ENCODE results near the gene TECPR2. TPM values are rescaled to one million over a fixed set of nuclear protein-coding genes. Genes with fewer than 3 reads are reported as not detected.

The TECPR2 gene
- total and polyA plus RNA-seq, 10 of the 15 experiments (the other 5 are each of a cell fraction or from before 2014, with no cell fraction given), result 0.15 to 10.0 (median 3.0) TPM

GRCh38 chr14:102486513-102487203 is 123.9 kb downstream of the TECPR2 start:
- in situ Hi-C loops (cut with MboI) (no loop called here), intact Hi-C loops (cut with micrococcal nuclease; ENCODE audit: unreplicated experiment) (no loop called here)
- Histone ChIP-seq H3K27ac (ENCODE audit: control insufficient read depth, insufficient read depth) (no peak overlapping the region), H3K27me3 (replicated peaks in 1 of 2; ENCODE audit: control insufficient read depth in 2 of 2, insufficient read depth in 2 of 2, low read length in 1 of 2) (no peaks in the 10 kb centered on the region), H3K9ac (ENCODE audit: control insufficient read depth, insufficient read depth, low read length) (no peak overlapping the region), H3K4me1 (ENCODE audit: control insufficient read depth, insufficient read depth, low read length) (no peaks in the 10 kb centered on the region), H2AFZ (ENCODE audit: control insufficient read depth, low read depth, low read length) (no peak overlapping the region), H4K20me1 (ENCODE audit: control insufficient read depth, insufficient read depth) (no peaks in the 10 kb centered on the region), H3K79me2 (ENCODE audit: control insufficient read depth, insufficient read depth, low read length) (no peaks in the 10 kb centered on the region), H3K4me2 (ENCODE audit: control insufficient read depth, insufficient read depth) (no peak overlapping the region), H3K4me3 (no peak overlapping the region), H3K9me3 (replicated peaks; ENCODE audit: control insufficient read depth, insufficient read depth, low read length) (no peaks in the 10 kb centered on the region), H3K36me3 (ENCODE audit: control insufficient read depth in 2 of 2, insufficient read depth in 2 of 2, low read length in 1 of 2) (no peaks in the 10 kb centered on the region)
- FAIRE-seq, result no peak
- CTCF ChIA-PET, result no interaction called here
- BruUV-seq (replicated peaks), result no TSS peak
- WGBS (ENCODE audit: insufficient coverage, insufficient replicate concordance, low lambda C conversion rate, missing lambda C conversion rate), result 66% methylated on average over 17 of the region's 17 CpGs
- POLR2A ChIA-PET, result no interaction called here
- no peak for DNase-seq (ENCODE audit: low read depth, low spot score)
- RAD21 ChIA-PET (ENCODE audit: unreplicated experiment), result interaction anchor here (0.7 kb wide), 1 partner anchor 38 kb away, joined by 3 read pairs; no protein-coding TSS in a partner anchor
- SMC1A ChIA-PET (ENCODE audit: uncharacterized antibody, unreplicated experiment), result no interaction called here
- ATAC-seq, result no peak
- TF ChIP-seq NFIC (IDR thresholded peaks at IDR 0.05; ENCODE audit: low read depth, low read length) (no peak), ZZZ3 (IDR thresholded peaks at IDR 0.05; ENCODE audit: control insufficient read depth, insufficient read length, low read depth) (no peak), ZNF24 (IDR thresholded peaks at IDR 0.05) (no peak), DPF2 (IDR thresholded peaks at IDR 0.05) (no peak), ESRRA (IDR thresholded peaks at IDR 0.05; ENCODE audit: low read length) (no peak), FOS (IDR thresholded peaks at IDR 0.05; ENCODE audit: borderline replicate concordance, extremely low read depth, insufficient read length) (no peak), BHLHE40 (IDR thresholded peaks at IDR 0.05; ENCODE audit: borderline replicate concordance in 1 of 2, low read depth in 2 of 2, low read length in 1 of 2) (no peak), JUND (IDR thresholded peaks at IDR 0.05; ENCODE audit: low read depth, low read length) (no peak), SIN3A (IDR thresholded peaks at IDR 0.05; ENCODE audit: low read depth, low read length) (no peak), EGR1 (IDR thresholded peaks at IDR 0.05; ENCODE audit: borderline replicate concordance in 1 of 2, low read depth in 2 of 2, low read length in 2 of 2) (no peak), NBN (IDR thresholded peaks at IDR 0.05) (no peak), RB1 (IDR thresholded peaks at IDR 0.05; ENCODE audit: borderline replicate concordance) (no peak), LARP7 (IDR thresholded peaks at IDR 0.05) (no peak), NR2C1 (IDR thresholded peaks at IDR 0.05) (no peak), CHD2 (IDR thresholded peaks at IDR 0.05; ENCODE audit: borderline replicate concordance, low read depth, low read length) (no peak), MXI1 (IDR thresholded peaks at IDR 0.05; ENCODE audit: low read depth, low read length) (no peak), RBBP5 (conservative IDR thresholded peaks at IDR 0.05) (no peak)
- TF ChIP-seq, protein P1, sequence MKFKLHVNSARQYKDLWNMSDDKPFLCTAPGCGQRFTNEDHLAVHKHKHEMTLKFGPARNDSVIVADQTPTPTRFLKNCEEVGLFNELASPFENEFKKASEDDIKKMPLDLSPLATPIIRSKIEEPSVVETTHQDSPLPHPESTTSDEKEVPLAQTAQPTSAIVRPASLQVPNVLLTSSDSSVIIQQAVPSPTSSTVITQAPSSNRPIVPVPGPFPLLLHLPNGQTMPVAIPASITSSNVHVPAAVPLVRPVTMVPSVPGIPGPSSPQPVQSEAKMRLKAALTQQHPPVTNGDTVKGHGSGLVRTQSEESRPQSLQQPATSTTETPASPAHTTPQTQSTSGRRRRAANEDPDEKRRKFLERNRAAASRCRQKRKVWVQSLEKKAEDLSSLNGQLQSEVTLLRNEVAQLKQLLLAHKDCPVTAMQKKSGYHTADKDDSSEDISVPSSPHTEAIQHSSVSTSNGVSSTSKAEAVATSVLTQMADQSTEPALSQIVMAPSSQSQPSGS (IDR thresholded peaks at IDR 0.05; ENCODE audit: low read length), result no peak

Data from GM12878 (cell line).